HL-60 (cell line): ENCODE results near the gene XIRP2.

Source experiments
- POLR2AphosphoS5 ChIP-seq: IDR thresholded peaks from 2 replicates; pipeline ENCODE4 v1.6.1; 2012; ENCODE audit warnings: low read depth
- TF ChIP-seq, protein P1 (sequence below): IDR thresholded peaks from one replicate; pipeline ENCODE4 v1.5.1; 2011; ENCODE audit warnings: low read length, control low read depth, inconsistent platforms; ENCODE audit not compliant: insufficient read depth
- TF ChIP-seq, protein P2 (sequence below): IDR thresholded peaks from 2 replicates; pipeline ENCODE4 v1.6.1; 2012; ENCODE audit warnings: low read depth; ENCODE audit not compliant: insufficient replicate concordance

DNA sequence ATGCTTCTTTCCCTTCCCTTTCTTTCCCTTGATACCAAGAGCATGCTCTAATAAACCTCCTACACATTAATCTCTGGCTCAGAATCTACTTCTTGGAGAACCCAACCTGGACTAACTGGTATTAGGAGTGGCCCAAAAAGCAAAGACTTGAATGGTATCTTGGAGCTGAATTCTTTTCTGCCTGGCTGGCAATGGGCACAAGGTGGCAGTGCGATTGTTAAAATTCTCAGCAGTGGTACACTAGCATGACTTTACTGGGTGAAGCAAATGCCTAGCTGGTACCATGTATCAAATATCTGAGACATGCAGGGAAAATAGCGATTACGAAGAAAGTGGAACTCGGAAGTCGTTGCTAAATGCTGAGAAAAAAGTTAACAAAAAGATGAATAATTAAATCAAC is 376.1 kb downstream of the XIRP2 start:
- TF ChIP-seq, protein P1, sequence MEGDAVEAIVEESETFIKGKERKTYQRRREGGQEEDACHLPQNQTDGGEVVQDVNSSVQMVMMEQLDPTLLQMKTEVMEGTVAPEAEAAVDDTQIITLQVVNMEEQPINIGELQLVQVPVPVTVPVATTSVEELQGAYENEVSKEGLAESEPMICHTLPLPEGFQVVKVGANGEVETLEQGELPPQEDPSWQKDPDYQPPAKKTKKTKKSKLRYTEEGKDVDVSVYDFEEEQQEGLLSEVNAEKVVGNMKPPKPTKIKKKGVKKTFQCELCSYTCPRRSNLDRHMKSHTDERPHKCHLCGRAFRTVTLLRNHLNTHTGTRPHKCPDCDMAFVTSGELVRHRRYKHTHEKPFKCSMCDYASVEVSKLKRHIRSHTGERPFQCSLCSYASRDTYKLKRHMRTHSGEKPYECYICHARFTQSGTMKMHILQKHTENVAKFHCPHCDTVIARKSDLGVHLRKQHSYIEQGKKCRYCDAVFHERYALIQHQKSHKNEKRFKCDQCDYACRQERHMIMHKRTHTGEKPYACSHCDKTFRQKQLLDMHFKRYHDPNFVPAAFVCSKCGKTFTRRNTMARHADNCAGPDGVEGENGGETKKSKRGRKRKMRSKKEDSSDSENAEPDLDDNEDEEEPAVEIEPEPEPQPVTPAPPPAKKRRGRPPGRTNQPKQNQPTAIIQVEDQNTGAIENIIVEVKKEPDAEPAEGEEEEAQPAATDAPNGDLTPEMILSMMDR, result no peak
- TF ChIP-seq POLR2AphosphoS5, result no peak
- TF ChIP-seq, protein P2, sequence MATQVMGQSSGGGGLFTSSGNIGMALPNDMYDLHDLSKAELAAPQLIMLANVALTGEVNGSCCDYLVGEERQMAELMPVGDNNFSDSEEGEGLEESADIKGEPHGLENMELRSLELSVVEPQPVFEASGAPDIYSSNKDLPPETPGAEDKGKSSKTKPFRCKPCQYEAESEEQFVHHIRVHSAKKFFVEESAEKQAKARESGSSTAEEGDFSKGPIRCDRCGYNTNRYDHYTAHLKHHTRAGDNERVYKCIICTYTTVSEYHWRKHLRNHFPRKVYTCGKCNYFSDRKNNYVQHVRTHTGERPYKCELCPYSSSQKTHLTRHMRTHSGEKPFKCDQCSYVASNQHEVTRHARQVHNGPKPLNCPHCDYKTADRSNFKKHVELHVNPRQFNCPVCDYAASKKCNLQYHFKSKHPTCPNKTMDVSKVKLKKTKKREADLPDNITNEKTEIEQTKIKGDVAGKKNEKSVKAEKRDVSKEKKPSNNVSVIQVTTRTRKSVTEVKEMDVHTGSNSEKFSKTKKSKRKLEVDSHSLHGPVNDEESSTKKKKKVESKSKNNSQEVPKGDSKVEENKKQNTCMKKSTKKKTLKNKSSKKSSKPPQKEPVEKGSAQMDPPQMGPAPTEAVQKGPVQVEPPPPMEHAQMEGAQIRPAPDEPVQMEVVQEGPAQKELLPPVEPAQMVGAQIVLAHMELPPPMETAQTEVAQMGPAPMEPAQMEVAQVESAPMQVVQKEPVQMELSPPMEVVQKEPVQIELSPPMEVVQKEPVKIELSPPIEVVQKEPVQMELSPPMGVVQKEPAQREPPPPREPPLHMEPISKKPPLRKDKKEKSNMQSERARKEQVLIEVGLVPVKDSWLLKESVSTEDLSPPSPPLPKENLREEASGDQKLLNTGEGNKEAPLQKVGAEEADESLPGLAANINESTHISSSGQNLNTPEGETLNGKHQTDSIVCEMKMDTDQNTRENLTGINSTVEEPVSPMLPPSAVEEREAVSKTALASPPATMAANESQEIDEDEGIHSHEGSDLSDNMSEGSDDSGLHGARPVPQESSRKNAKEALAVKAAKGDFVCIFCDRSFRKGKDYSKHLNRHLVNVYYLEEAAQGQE, result no peak
